ENCODE data around the gene KRTAP1-4. TPM values are rescaled to one million over a fixed set of nuclear protein-coding genes. Genes with fewer than 3 reads are reported as not detected.
A peak's percentile ranks its signal among the peaks of the same experiment; 100 is the strongest.
"Not testable (repeated sequence)": the region's sequence is repeated elsewhere in the genome, so short reads cannot be mapped to it uniquely, and the experiment has no call there.

KRTAP1-4 gene
- total and polyA plus RNA-seq, 2 of the 8 experiments (the other 6 are each of a cell fraction or from before 2014, with no cell fraction given), result not detected

GRCh38 chr17:41057547-41057946 is 27.6 kb upstream of the KRTAP1-4 start:
- POLR2A ChIA-PET (ENCODE audit: partially characterized antibody), result no interaction called here
- no peak overlapping the region for H2BK120ac ChIP-seq (replicated peaks; ENCODE audit: low read depth, low read length)
- FAIRE-seq (no peak), DNase-seq (ENCODE audit: low read depth in 1 of 2, low spot score in 2 of 2) (no peak)
- CTCF ChIA-PET (ENCODE audit: partially characterized antibody), result no interaction called here
- no peak overlapping the region for H3K56ac ChIP-seq (replicated peaks; ENCODE audit: insufficient read length, low read depth, low read length)
- H2AFZ ChIP-seq (ENCODE audit: low read length), result no peak overlapping the region
- H3K9me3 ChIP-seq (ENCODE audit: insufficient read depth in 2 of 2, low read depth in 1 of 2, low read length in 1 of 2), result 0 out of 4 replicates have a peak, but pooled peaks cover 0 to 4% of the 10 kb centered on the region in 2 experiments
- H3K4me2 ChIP-seq (ENCODE audit: insufficient read depth in 1 of 2, low read depth in 2 of 2, low read length in 2 of 2), result no peak overlapping the region
- H2BK12ac ChIP-seq (ENCODE audit: low read depth, low read length), result no peak overlapping the region
- H4K8ac ChIP-seq (ENCODE audit: extremely low read depth, insufficient read depth, low read length), result no peak overlapping the region
- no peak overlapping the region for H3K14ac ChIP-seq (ENCODE audit: insufficient read length)
- no peak overlapping the region for H3K4ac ChIP-seq (replicated peaks; ENCODE audit: insufficient read length, low read depth, low read length)
- H3K18ac ChIP-seq (ENCODE audit: extremely low read depth, low read length), result no peak overlapping the region
- 0 out of 2 replicates have a peak, but pooled peaks have one; percentile 36 for TF ChIP-seq KDM1A (IDR thresholded peaks at IDR 0.05; ENCODE audit: borderline replicate concordance, low read length)
- no peak for TF ChIP-seq SP1 (IDR thresholded peaks at IDR 0.05; ENCODE audit: low read depth, low read length)
- no peak overlapping the region for H4K5ac ChIP-seq (ENCODE audit: insufficient read length, low read depth, low read length)
- no peaks in the 10 kb centered on the region for H3K23me2 ChIP-seq (ENCODE audit: low read depth, low read length)
- 85% methylated on average over 1 of the region's 1 CpG; no CpG with 5 or more reads in 1 of the 2 experiments for WGBS, 2 experiments (ENCODE audit: extremely low coverage in 1 of 2, insufficient coverage in 1 of 2, insufficient read length in 1 of 2, insufficient replicate concordance in 2 of 2, low coverage in 1 of 2, low lambda C conversion rate in 2 of 2, missing lambda C conversion rate in 1 of 2)
- H3K4me1 ChIP-seq (replicated peaks in 1 of 4; ENCODE audit: control insufficient read depth in 3 of 4, insufficient read depth in 4 of 4, low read length in 3 of 4), result no peaks in the 10 kb centered on the region
- H3K9ac ChIP-seq (replicated peaks in 1 of 4; ENCODE audit: extremely low read depth in 1 of 4, low read depth in 3 of 4, low read length in 3 of 4), result no peak overlapping the region
- H3K79me2 ChIP-seq (ENCODE audit: control insufficient read depth in 1 of 2, insufficient read depth in 2 of 2, low read length in 2 of 2), result no peaks in the 10 kb centered on the region
- no peak overlapping the region for H3K4me3 ChIP-seq (ENCODE audit: extremely low read depth in 1 of 4, insufficient read depth in 2 of 4, low read depth in 3 of 4, low read length in 4 of 4)
- no peak overlapping the region for H3K27ac ChIP-seq (ENCODE audit: low read depth, low read length)
- no peaks in the 10 kb centered on the region for H3K27me3 ChIP-seq (replicated peaks in 1 of 4; ENCODE audit: control insufficient read depth in 3 of 4, extremely low read depth in 1 of 4, insufficient read depth in 3 of 4, low read length in 3 of 4)
- H3K79me1 ChIP-seq (ENCODE audit: low read depth, low read length), result no peaks in the 10 kb centered on the region
- no peak overlapping the region for H2AK5ac ChIP-seq (ENCODE audit: low read depth, low read length)
- no peaks in the 10 kb centered on the region for H4K20me1 ChIP-seq (replicated peaks in 1 of 2; ENCODE audit: control insufficient read depth in 1 of 2, insufficient read depth in 2 of 2, low read length in 2 of 2)
- H2BK15ac ChIP-seq (ENCODE audit: low read length), result no peak overlapping the region
- H3K23ac ChIP-seq (ENCODE audit: insufficient read length), result no peak overlapping the region
- H4K91ac ChIP-seq (replicated peaks; ENCODE audit: insufficient read length, low read length), result no peak overlapping the region
- no peak overlapping the region for H2BK20ac ChIP-seq (ENCODE audit: low read length)
- H2BK5ac ChIP-seq (ENCODE audit: low read depth, low read length), result no peak overlapping the region
- H3K36me3 ChIP-seq (ENCODE audit: control insufficient read depth in 2 of 4, insufficient read depth in 4 of 4, low read length in 3 of 4), result no peaks in the 10 kb centered on the region

GRCh38 chr17:41055130-41055529 is 25.1 kb upstream of the KRTAP1-4 start, which contains the start of gene KRTAP2-2:
TSS of gene KRTAP2-2 (minus strand) at chr17:41055230. CDS start at chr17:41055211, 19 bp downstream.
- H2BK12ac ChIP-seq (ENCODE audit: low read depth, low read length); H2AFZ ChIP-seq (ENCODE audit: low read length); H3K14ac ChIP-seq (ENCODE audit: insufficient read length); H3K4me3 ChIP-seq (ENCODE audit: extremely low read depth in 1 of 4, insufficient read depth in 2 of 4, low read depth in 3 of 4, low read length in 4 of 4); H4K8ac ChIP-seq (ENCODE audit: extremely low read depth, insufficient read depth, low read length); H2BK120ac ChIP-seq (replicated peaks; ENCODE audit: low read depth, low read length); FAIRE-seq; H3K79me1 ChIP-seq (ENCODE audit: low read depth, low read length); H3K27ac ChIP-seq (ENCODE audit: low read depth, low read length); POLR2A ChIA-PET (ENCODE audit: partially characterized antibody); H3K9ac ChIP-seq (replicated peaks in 1 of 4; ENCODE audit: extremely low read depth in 1 of 4, low read depth in 3 of 4, low read length in 3 of 4); H3K23me2 ChIP-seq (ENCODE audit: low read depth, low read length); H4K20me1 ChIP-seq (replicated peaks in 1 of 2; ENCODE audit: control insufficient read depth in 1 of 2, insufficient read depth in 2 of 2, low read length in 2 of 2); H3K27me3 ChIP-seq (replicated peaks in 1 of 4; ENCODE audit: control insufficient read depth in 3 of 4, extremely low read depth in 1 of 4, insufficient read depth in 3 of 4, low read length in 3 of 4); H2BK15ac ChIP-seq (ENCODE audit: low read length); DNase-seq (ENCODE audit: low read depth in 1 of 2, low spot score in 2 of 2); H3K23ac ChIP-seq (ENCODE audit: insufficient read length); H3K4me2 ChIP-seq (ENCODE audit: insufficient read depth in 1 of 2, low read depth in 2 of 2, low read length in 2 of 2); H3K4me1 ChIP-seq (replicated peaks in 1 of 4; ENCODE audit: control insufficient read depth in 3 of 4, insufficient read depth in 4 of 4, low read length in 3 of 4); H3K4ac ChIP-seq (replicated peaks; ENCODE audit: insufficient read length, low read depth, low read length); H2AK5ac ChIP-seq (ENCODE audit: low read depth, low read length); H3K79me2 ChIP-seq (ENCODE audit: control insufficient read depth in 1 of 2, insufficient read depth in 2 of 2, low read length in 2 of 2); H4K5ac ChIP-seq (ENCODE audit: insufficient read length, low read depth, low read length); H2BK5ac ChIP-seq (ENCODE audit: low read depth, low read length); H3K36me3 ChIP-seq (ENCODE audit: control insufficient read depth in 2 of 4, insufficient read depth in 4 of 4, low read length in 3 of 4); H3K9me3 ChIP-seq (ENCODE audit: insufficient read depth in 2 of 2, low read depth in 1 of 2, low read length in 1 of 2); H2BK20ac ChIP-seq (ENCODE audit: low read length); H3K56ac ChIP-seq (replicated peaks; ENCODE audit: insufficient read length, low read depth, low read length); H4K91ac ChIP-seq (replicated peaks; ENCODE audit: insufficient read length, low read length); CTCF ChIA-PET (ENCODE audit: partially characterized antibody); H3K18ac ChIP-seq (ENCODE audit: extremely low read depth, low read length): not testable (repeated sequence)
- WGBS, 2 experiments (ENCODE audit: extremely low coverage in 1 of 2, insufficient coverage in 1 of 2, insufficient read length in 1 of 2, insufficient replicate concordance in 2 of 2, low coverage in 1 of 2, low lambda C conversion rate in 2 of 2, missing lambda C conversion rate in 1 of 2), result 100% methylated on average over 1 of the region's 6 CpGs; no CpG with 5 or more reads in 1 of the 2 experiments

All from H1 (cell line).